ENCODE measurements around the gene GPR156. TPM values are rescaled to one million over a fixed set of nuclear protein-coding genes. Genes with fewer than 3 reads are reported as not detected.

The GPR156 gene
- total and polyA plus RNA-seq, 10 of the 15 experiments (the other 5 are each of a cell fraction or from before 2014, with no cell fraction given): 0.08 to 0.15 (median 0.11) TPM; not detected in 6

DNA sequence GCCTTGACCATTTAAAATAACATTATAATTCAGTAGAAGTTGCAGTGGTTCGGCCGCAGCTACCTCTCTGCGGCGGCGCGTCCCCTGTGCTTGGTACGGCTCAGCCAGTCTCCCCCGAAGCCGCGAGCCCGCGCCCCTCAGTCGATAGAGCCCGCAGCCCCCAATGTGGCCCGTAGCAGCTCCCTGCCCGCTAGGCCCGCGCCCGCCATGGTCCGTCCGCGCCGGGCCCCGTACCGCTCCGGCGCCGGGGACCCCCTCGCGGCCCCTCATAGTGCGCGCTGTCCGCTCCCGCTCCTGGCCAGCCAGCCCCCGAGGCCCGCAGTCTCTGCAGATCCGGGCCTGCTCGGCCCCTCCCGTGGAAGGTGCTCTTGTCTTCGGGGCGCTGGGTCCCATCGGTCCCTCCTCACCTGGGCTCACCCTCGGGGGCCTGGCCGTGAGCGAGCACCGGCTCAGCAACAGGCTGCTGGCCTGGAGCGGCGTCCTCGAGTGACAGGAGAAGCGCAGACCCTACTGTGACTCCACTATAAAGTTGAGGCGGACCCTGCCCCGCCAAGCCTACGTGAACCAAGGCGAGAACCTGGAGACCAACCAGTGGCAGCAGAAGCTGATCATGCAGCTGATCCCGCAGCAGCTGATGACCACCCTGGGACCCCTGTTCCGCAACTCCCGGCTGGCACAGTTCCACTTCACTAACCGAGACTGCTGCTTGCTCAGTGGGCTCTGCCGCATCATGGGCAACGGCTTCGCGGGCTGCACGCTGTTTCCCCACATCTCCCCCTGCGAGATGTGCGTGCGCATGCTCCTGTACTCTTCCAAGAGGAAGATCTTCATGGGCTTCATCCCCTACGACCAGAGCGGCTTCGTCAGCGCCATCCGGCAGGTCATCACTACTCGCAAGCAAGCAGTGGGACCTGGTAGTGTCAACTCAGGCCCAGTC lies 21.8 kb upstream of the GPR156 start (continued):
- TF ChIP-seq, protein P1, sequence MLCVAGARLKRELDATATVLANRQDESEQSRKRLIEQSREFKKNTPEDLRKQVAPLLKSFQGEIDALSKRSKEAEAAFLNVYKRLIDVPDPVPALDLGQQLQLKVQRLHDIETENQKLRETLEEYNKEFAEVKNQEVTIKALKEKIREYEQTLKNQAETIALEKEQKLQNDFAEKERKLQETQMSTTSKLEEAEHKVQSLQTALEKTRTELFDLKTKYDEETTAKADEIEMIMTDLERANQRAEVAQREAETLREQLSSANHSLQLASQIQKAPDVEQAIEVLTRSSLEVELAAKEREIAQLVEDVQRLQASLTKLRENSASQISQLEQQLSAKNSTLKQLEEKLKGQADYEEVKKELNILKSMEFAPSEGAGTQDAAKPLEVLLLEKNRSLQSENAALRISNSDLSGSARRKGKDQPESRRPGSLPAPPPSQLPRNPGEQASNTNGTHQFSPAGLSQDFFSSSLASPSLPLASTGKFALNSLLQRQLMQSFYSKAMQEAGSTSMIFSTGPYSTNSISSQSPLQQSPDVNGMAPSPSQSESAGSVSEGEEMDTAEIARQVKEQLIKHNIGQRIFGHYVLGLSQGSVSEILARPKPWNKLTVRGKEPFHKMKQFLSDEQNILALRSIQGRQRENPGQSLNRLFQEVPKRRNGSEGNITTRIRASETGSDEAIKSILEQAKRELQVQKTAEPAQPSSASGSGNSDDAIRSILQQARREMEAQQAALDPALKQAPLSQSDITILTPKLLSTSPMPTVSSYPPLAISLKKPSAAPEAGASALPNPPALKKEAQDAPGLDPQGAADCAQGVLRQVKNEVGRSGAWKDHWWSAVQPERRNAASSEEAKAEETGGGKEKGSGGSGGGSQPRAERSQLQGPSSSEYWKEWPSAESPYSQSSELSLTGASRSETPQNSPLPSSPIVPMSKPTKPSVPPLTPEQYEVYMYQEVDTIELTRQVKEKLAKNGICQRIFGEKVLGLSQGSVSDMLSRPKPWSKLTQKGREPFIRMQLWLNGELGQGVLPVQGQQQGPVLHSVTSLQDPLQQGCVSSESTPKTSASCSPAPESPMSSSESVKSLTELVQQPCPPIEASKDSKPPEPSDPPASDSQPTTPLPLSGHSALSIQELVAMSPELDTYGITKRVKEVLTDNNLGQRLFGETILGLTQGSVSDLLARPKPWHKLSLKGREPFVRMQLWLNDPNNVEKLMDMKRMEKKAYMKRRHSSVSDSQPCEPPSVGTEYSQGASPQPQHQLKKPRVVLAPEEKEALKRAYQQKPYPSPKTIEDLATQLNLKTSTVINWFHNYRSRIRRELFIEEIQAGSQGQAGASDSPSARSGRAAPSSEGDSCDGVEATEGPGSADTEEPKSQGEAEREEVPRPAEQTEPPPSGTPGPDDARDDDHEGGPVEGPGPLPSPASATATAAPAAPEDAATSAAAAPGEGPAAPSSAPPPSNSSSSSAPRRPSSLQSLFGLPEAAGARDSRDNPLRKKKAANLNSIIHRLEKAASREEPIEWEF (IDR thresholded peaks at IDR 0.05; ENCODE audit: insufficient replicate concordance, low read depth, low read length): no peak
- no peak for TF ChIP-seq MTA3 (IDR thresholded peaks at IDR 0.05; ENCODE audit: borderline replicate concordance, low read length)
- TF ChIP-seq TCF7 (IDR thresholded peaks at IDR 0.05; ENCODE audit: borderline replicate concordance): no peak
- TF ChIP-seq, protein P2, sequence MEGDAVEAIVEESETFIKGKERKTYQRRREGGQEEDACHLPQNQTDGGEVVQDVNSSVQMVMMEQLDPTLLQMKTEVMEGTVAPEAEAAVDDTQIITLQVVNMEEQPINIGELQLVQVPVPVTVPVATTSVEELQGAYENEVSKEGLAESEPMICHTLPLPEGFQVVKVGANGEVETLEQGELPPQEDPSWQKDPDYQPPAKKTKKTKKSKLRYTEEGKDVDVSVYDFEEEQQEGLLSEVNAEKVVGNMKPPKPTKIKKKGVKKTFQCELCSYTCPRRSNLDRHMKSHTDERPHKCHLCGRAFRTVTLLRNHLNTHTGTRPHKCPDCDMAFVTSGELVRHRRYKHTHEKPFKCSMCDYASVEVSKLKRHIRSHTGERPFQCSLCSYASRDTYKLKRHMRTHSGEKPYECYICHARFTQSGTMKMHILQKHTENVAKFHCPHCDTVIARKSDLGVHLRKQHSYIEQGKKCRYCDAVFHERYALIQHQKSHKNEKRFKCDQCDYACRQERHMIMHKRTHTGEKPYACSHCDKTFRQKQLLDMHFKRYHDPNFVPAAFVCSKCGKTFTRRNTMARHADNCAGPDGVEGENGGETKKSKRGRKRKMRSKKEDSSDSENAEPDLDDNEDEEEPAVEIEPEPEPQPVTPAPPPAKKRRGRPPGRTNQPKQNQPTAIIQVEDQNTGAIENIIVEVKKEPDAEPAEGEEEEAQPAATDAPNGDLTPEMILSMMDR (IDR thresholded peaks at IDR 0.05 in 2 of 3, conservative IDR thresholded peaks at IDR 0.05 in 1 of 3; ENCODE audit: control insufficient read depth in 2 of 3, extremely low read depth in 1 of 3, insufficient read depth in 1 of 3, low read depth in 3 of 3, low read length in 3 of 3): no peak
- no peak for TF ChIP-seq SIN3A (IDR thresholded peaks at IDR 0.05; ENCODE audit: low read depth, low read length)
- TF ChIP-seq, protein P3, sequence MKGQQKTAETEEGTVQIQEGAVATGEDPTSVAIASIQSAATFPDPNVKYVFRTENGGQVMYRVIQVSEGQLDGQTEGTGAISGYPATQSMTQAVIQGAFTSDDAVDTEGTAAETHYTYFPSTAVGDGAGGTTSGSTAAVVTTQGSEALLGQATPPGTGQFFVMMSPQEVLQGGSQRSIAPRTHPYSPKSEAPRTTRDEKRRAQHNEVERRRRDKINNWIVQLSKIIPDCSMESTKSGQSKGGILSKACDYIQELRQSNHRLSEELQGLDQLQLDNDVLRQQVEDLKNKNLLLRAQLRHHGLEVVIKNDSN (IDR thresholded peaks at IDR 0.05; ENCODE audit: borderline replicate concordance, extremely low read length, insufficient read depth, low read depth, low read length): no peak
- TF ChIP-seq, protein P4, sequence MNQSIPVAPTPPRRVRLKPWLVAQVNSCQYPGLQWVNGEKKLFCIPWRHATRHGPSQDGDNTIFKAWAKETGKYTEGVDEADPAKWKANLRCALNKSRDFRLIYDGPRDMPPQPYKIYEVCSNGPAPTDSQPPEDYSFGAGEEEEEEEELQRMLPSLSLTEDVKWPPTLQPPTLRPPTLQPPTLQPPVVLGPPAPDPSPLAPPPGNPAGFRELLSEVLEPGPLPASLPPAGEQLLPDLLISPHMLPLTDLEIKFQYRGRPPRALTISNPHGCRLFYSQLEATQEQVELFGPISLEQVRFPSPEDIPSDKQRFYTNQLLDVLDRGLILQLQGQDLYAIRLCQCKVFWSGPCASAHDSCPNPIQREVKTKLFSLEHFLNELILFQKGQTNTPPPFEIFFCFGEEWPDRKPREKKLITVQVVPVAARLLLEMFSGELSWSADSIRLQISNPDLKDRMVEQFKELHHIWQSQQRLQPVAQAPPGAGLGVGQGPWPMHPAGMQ (IDR thresholded peaks at IDR 0.05; ENCODE audit: borderline replicate concordance): no peak

All from GM12878 (cell line).